ENCODE data around the gene RAMAC.

DNA sequence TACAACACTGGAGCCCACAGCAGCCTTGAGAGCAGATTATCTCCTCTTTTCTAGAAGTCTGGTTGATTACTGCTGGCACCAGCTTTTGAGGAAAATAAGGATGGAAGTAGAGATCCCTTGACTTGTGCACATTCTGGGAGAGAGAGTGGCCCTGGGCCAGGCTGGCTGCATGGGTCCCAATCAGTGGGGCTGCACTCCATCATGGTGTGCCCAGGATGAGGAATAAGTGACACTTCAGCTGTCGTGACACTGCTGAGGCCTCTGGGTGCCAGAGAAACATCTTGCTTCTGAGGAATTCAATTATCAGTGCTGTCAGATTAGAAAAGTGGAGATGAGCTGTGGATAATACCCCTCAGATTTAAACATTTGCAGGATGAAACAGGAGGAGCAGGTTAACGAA, 9.1 kb downstream of the RAMAC start:
- TF ChIP-seq, protein P1, sequence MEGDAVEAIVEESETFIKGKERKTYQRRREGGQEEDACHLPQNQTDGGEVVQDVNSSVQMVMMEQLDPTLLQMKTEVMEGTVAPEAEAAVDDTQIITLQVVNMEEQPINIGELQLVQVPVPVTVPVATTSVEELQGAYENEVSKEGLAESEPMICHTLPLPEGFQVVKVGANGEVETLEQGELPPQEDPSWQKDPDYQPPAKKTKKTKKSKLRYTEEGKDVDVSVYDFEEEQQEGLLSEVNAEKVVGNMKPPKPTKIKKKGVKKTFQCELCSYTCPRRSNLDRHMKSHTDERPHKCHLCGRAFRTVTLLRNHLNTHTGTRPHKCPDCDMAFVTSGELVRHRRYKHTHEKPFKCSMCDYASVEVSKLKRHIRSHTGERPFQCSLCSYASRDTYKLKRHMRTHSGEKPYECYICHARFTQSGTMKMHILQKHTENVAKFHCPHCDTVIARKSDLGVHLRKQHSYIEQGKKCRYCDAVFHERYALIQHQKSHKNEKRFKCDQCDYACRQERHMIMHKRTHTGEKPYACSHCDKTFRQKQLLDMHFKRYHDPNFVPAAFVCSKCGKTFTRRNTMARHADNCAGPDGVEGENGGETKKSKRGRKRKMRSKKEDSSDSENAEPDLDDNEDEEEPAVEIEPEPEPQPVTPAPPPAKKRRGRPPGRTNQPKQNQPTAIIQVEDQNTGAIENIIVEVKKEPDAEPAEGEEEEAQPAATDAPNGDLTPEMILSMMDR (IDR thresholded peaks at IDR 0.05 in 4 of 5, conservative IDR thresholded peaks at IDR 0.05 in 1 of 5): no peak
- no peak for TF ChIP-seq POLR2A (IDR thresholded peaks at IDR 0.05)

Measured in gastrocnemius medialis (tissue), 4 donors.